ENCODE data around the gene CD22.

DNA sequence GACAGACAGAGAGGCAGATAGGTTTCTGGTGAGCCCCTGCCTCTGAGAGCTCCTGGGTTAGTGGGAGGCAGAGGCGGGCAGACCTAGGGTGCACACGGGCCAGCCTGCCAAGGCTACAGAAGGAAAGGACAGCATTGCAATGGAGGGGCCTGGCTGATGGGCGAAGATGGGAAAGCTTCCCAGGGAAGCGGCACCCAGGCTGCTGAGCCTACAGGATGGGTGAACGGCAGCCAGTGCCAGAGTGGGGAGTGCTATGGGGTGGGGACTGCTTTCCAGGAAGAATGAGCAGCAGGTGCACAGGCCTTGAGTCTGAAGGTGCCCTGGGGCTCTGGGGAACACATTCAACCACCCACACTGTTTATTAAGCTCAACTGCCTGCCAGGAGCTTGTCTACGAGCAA is 37.7 kb upstream of the CD22 start:
- TF ChIP-seq, protein P1, sequence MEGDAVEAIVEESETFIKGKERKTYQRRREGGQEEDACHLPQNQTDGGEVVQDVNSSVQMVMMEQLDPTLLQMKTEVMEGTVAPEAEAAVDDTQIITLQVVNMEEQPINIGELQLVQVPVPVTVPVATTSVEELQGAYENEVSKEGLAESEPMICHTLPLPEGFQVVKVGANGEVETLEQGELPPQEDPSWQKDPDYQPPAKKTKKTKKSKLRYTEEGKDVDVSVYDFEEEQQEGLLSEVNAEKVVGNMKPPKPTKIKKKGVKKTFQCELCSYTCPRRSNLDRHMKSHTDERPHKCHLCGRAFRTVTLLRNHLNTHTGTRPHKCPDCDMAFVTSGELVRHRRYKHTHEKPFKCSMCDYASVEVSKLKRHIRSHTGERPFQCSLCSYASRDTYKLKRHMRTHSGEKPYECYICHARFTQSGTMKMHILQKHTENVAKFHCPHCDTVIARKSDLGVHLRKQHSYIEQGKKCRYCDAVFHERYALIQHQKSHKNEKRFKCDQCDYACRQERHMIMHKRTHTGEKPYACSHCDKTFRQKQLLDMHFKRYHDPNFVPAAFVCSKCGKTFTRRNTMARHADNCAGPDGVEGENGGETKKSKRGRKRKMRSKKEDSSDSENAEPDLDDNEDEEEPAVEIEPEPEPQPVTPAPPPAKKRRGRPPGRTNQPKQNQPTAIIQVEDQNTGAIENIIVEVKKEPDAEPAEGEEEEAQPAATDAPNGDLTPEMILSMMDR (IDR thresholded peaks at IDR 0.05; ENCODE audit: insufficient read depth, low read length, poor library complexity, severe bottlenecking): no peak
- no peak for TF ChIP-seq EZH2phosphoT487 (conservative IDR thresholded peaks at IDR 0.05; ENCODE audit: low read length)

Data from SU-DHL-6 (cell line).